GM21526 (cell line): ENCODE results near the gene RCSD1.
"Not testable (repeated sequence)": the region's sequence is repeated elsewhere in the genome, so short reads cannot be mapped to it uniquely, and the experiment has no call there.

Experiments used
- ATAC-seq: cut with Tn5 transposase; IDR thresholded peaks from one replicate; pipeline ENCODE4 v1.9.1; 2021; ENCODE audit warnings: moderate library complexity; ENCODE audit not compliant: unreplicated experiment, low FRiP score

The RCSD1 gene

DNA sequence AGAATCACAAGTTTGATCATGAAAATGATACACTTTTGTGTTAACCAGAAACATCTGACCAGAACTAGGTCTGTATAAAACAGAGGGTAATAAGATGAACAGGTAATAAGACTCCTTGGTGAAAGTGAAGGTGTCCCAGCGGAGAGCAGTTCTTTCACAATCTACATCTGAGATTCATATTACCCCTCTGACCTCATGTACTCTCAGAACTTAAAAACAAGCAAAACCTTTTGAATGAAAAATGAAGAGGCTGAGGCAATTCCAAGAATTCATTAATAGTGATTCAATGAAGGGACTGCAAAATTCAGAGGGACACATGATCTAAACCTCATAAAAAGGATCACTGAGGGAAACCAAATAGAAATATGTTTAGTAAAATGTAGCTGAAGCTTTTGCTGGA lies 80.8 kb downstream of the RCSD1 start:
- ATAC-seq: no peak

DNA sequence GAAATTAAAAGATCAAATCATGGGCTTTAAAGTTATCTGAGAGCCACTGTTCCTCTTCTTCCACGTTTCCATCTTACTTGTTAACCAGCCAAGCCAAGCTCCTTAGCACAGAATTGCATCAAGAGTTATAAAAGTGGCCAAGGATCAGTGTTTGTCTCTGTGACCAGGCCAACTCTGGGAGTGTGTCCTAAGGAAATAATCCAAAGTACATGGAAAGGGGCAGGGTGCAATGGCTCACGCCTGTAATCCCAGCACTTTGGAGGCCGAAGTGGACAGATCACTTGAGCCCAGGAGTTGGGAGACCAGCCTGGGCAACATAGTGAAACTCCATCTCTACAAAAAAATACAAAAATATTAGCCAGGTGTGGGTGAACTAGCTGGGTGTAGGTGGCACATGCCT lies 81.8 kb downstream of the RCSD1 start:
- ATAC-seq: no peak

DNA sequence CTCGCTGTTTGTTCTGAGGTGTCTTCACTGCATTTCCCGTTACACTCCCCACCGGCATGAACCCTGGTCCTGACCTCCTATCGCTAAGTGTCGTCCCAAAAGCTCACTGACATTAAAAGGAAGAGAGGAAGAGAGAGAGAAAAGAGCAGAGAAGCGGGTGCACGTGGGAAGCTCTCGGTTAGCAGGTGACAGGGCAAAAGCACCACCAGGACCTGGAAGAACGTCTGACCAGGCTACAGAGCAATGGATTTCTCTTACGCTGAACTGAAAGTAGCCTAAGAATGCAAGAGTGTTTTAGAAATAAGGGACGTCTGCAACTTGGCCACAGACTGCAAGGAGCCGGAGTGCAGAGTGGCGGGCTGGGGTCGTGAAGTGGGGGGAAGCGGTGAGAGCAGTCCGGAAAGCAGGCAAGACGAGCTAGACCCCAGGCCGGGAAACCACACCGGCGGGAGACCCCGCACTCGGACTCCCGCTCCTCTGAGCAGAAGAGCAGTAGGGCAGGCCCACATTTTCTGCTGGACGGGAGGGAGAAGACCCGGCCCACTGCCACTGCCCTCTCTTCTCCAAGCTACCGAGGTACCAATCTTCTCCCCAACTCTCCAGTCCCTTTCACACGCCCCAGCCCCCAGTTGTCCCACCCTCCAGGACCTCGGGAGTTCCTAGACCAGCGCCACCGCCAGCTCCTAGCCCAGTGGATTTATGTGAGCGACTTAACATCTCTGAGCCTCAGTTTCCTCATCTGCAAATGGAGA lies 83.5 kb downstream of the RCSD1 start:
- no peak for ATAC-seq

DNA sequence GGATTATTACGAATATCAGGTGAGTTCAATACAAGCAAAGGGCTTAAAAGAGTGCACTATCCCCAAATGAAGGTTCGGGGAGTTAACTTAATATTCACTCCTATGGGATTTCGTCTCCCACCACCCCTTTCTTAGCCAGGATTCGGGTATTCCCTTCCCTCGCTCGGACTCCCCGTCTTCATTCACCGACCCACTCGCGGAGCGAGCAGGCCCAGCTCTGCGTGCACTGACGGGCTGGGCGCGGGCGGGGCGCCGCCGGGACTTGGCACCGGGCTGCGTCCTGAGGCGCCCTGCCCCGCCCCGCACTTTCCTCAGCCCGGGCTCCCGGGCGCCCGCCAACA lies 84.0 kb downstream of the RCSD1 start:
- ATAC-seq: no peak

DNA sequence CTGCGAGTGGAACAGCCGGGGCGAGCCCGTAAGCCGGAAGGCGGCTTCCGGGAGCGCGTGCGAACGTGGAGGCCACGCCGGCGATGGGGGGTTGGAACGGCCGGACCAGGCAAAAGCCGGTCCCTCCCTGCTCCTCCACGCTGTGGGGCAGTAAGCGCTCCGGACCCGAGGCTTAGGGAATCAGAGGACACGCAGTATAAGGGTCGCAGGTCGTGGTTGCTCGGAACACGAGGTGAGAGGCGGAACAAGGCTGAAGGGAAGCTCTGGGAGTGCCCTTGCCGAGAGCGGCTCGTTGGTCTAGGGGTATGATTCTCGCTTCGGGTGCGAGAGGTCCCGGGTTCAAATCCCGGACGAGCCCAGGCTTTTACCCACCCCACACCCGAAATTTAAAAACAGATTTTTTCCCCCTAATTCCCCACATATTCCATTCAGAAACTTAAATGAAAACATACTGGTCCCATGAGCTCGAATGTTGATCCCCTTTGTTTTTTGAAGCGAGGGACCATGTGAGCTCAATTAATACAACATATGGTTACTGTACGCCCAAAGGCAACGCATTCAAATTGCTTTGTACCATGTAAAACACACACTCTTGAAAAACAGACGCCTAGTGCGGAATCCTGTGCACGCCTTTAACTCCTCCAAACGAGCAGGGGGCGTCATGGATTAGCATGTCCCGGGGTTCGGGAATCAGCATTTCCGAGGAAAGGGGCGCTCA lies 84.6 kb downstream of the RCSD1 start:
- peak; percentile 48 for ATAC-seq

DNA sequence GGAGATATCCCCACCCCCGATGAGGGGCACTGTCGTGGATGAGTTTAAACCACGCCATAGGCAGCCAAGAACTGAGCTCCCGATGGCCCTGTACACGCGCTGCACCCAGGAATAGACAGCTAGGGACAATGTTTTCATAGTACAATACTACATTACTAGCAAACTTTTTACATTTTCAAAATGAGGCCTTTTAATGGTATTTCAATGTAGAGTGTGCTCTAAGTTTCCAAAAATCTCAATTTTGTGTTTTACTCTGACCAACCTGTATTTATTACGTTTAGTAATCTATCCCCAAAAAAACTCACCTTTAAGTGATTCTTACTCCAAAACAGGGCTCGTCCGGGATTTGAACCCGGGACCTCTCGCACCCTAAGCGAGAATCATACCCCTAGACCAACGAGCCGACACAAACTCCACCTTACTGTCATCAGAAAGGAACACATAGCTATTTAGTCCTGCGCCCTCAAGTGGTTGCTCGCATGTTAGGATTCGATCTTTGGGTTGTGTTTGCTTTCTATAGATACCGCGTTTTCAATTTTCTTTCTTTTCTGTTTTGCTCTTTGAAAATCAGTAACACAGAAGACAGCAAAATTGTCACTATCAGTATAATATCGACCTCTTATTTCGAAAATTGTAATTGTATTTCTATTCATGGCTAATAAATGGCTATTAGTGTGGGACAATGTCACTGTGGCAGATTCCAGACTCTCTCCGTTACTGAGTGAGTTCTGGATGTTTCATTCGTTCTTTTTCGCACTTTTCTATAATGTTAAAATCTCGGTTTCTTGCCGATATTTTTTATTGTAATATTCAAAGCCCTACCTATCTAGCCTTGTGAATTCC lies 85.3 kb downstream of the RCSD1 start:
- ATAC-seq: peak; percentile 44

DNA sequence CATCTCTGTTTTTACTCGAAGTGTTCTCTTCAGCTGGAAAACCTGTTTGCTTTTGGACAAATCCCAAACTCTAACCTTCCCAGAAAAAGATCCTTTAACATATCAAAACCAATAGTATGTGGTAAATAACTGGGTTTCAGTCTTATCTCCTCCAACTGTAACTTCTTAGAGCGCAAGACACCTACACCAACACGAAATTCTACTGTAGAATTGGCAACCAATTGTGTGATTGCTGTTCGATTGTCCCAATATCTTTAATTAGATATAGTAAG lies 85.9 kb downstream of the RCSD1 start:
- no peak for ATAC-seq

DNA sequence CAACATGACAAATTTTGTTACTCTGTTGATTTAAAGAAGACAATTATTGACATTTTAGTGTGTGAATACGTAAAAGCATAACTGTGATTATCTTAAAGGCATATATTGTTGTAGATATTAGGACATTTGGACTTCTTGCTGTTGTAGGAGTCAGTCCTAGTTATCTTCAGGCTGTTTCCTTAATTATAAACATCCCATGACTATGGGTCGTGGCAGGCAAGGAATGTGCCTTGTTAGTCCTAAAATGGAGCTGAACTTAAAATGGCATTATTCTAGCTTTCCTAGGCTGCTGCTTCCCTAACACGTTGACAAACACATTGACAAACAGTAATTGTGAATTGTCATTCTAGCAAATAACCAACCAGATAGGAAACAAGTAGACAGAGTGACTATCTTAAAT lies 87.3 kb downstream of the RCSD1 start:
- no peak for ATAC-seq

DNA sequence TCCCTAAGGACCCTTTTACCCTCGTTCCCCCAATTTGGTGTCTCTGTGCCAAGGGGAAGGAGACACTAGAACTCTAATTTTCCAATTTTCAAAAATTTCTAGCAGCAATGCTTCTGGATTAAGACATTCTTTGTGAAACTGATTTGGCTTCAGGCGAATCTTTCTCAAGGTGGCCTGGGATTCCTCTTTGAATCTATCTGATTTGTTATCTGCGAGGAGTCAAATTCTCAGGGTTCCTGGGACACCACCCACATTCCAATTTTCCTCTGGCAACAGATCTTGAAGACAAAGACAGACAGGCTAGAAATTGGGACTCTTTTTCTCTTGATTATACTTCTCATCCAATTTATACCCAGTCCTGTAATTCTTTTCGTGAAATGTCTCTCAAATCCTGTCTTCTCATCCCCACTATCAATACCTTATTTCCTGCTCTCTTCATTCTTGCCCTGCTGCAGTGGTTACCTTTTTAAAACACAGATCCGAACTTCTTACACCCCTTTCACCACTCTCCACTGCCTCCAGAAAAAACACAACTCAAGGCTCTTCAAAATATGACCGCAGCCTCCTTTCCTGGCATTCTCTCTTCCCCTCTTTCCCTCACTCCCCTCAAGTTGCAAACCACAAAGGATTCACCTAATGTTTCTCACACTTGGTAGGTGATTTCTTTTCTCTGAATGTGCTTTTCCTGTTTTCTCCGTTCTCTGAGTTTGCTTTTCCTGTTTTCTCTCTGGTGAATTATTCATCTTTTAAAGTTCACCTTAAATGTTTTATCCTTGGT lies 89.1 kb downstream of the RCSD1 start:
- ATAC-seq: no peak

DNA sequence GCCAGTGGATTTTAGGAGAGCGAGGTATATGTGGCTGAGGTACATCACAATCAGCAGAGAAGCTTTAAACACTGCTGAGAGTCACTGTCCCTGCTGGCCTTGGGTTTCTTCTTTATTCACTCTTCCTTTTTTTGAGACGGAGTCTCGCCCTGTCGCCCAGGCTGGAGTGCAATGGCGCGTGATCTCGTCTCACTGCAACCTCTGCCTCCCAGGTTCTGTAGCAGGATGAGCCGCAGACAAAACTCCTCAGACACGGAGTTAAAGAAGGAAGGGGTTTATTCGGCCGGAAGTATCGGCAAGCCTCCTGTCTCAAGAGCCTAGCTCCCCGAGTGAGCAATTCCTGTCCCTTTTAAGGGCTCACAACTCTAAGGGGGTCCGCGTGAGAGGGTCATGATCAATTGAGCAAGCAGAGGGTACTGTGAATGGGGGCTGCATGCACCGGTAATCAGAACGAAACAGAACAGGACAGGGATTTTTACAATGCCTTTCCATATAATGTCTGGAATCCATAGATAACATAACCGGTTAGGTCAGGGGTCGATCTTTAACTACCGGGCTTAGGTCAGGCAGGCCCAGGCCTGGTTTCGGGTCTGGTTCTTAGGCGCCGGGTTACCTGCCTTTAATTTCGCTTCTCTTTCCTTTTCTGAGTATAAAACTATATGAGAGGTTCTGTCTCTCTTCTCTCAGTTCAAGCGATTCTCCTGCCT lies 89.8 kb downstream of the RCSD1 start:
- ATAC-seq: not testable (repeated sequence)

DNA sequence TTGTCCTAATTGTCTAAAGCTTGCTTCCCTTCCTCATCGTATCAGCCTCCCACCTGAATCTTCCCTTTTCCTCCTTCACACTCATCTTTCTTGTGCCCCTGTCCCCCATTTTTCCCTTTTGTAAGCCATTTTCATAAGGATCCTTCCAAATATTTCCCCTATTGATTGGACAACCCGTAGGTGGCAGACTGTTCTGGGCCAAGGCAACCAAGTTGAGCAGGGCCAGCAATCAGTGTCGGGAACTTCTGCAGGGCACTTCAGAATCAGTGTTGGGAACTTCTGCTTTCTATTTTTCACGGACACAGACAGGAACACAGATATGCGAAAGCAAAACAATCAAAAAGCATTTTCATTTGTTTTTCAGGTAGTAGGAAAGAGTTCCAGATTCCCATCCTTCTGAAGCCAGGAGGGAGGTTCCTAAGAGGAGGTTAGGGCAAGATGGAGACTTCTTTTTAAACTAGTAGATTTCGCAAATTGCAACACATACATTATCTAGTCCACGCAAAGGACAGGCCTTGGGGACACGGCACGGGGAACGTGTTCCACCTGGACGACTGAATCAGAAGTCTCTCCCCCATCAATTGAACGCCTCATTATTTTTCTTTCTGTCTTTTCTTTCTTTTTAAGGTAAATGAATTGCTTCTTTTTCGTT lies 91.1 kb downstream of the RCSD1 start:
- ATAC-seq: no peak

DNA sequence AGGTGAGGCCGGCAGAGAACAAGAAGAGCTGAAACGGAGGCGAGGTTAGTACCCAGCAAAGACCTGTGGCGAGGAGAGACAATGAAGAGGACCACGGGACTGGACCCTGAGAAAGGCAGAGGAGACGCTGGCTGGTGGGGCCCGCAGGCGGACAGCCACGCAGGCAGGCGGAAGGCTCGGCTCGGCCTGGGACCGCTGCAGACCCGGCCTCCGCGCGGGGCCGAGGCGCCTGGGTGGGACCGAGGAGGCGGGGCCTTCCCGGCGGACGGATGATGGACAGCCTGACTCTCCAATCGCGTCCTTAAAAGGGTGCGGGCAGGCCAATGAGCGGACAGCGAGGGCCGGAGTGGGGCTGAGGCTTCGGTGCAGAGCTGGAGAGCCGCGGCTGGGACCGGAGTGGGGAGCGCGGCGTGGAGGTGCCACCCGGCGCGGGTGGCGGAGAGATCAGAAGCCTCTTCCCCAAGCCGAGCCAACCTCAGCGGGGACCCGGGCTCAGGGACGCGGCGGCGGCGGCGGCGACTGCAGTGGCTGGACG lies 91.7 kb downstream of the RCSD1 start, which contains the start of gene MPZL1:
MPZL1 (plus strand) TSS at position 366 of the 535 bp plus-strand sequence. CDS start 170 bp downstream, outside the sequence.
- ATAC-seq: peak; percentile 84

DNA sequence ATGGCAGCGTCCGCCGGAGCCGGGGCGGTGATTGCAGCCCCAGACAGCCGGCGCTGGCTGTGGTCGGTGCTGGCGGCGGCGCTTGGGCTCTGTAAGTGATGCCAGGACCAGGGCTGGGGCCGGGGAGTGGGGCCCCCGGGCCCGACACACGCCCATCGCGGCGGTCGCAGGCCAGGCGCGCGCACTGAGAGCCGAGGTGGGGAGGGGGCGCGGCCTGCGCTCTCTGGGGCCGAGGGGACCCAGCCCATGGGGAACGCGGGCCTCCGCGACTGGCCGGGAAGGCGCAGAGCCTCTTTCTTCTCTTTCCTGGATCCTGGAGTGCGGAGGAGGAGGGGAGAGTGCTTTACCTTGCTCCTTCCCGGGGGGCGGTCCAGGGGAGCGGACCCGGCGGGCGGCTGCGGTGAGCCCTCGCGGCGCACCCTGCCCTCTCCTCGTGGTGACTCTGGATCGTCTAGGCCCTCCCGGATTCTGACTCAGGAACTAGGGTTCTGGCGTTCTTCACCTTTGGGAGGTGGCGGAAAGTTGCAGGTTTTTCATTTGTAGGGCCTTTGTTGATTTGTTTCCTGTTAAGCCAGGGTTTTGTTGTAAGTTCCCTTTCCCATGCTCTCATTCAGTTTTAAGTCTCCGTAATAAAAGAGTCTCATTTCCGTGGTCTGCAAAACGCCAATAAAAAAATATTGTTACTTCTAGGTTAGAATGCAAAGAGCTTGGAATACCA lies 92.3 kb downstream of the RCSD1 start:
- ATAC-seq: peak; percentile 26

DNA sequence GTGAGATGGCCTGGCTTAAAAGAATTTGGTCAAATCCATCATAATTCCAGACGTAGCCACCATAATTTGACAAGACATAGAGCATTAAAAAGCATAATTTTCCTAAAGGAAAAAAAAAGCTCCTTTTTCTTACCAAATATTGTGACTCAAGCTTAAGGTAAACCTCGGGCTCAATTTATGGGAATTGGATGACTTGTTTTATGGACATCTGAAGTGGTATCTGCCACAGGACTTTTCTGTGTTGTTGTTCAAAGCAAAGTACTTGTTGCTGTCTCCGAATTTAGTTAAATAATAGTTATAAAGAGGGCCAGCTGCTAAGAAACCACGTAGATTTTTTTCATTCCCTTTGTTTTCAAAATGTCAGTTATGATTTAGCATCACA lies 92.8 kb downstream of the RCSD1 start:
- no peak for ATAC-seq

DNA sequence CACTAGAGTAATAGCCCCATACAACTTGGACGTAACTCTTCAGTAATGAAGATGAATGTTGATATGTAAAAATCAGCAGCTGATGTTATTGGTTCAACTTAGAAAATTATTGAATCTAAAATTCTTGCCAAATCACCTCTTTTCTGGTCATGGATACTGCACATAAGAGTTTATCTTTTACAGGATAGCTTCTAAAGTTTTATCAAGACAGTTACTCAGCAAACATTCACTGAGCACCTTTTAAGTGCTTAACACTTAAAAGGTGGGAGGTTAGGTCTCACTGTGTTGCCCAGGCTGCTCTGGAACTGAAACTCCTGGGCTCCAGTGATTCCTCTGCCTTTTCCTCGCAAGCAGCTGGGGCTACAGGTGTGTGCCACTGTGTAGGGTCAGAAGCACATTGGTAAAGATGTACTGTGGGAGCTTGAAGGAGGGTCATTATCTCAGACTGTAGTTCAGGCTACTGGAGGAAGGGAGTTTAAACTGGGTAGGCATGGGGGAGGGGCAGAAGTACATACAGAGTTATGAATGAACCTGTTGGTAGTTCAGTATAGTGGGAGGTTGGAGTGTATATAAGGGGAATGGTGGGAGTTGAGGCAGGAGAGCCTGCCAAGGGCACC lies 93.8 kb downstream of the RCSD1 start:
- no peak for ATAC-seq

DNA sequence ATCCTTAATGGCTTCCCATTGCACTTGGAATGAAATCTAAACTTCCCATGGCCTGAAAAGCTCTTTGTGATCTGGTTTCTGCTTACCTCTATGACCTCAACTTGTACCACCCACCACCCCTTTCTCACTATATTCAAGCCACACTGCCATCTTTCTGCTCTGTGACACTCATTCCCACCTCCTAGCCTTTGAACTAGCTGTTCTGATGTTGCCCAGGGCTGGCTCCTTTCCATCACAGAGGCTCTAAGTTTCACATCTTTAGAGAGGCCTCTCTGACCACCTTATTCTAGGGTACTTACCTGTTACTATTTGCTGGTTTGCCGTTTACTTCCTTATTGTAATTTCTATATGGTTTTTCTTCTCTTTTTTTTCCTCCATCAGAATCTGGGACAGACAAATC lies 96.0 kb downstream of the RCSD1 start:
- ATAC-seq: no peak

DNA sequence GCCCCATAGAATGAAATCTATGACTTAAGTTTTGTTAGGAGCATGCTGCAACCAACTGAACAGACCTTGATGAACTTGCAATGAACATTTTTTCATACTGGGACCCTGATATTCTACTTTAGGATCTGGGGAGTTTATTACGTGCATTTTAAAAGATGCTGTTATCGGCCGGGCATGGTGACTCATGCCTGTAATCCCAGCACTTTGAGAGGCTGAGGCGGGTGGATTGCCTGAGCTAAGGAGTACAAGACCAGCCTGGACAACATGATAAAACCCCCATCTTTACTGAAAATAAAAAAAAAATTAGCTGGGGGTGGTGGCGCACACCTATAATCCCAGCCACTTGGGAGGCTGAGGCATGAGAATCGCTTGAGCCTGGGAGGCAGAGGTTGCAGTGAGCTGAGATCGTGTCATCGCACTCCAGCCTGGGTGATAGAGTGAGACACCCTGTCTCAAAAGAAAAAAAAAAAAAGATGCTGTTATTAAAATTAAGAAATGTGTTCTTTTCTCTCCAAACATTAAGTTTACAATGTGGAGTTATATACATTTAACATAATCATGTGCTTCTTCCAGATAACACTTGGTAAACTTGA lies 98.9 kb downstream of the RCSD1 start:
- ATAC-seq: no peak

DNA sequence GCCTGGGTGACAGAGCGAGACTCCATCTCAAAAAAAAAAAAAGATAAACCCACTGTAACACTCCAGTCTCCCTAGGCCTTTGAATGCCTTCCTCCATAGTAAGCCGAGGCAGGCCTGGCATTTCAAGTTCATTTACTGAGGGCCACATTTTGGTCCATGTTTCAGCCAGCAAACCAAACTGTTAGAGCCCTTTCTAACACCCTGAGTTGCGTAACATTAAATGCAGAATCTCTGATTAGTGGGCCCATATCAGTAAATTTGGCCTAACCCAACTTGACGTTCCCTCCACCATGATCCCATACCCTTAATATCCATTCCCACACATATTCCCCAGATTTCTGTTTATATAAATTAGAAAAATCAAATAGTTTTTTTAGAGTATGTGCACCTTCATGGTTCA lies 104.2 kb downstream of the RCSD1 start:
- ATAC-seq: no peak
